ENCODE results near the gene NR6A1. TPM values are rescaled to one million over a fixed set of nuclear protein-coding genes. Genes with fewer than 3 reads are reported as not detected.

NR6A1 gene
- total RNA-seq, 1 donor from 2014 or later, result 4.0 TPM

- TF ChIP-seq, protein P1, sequence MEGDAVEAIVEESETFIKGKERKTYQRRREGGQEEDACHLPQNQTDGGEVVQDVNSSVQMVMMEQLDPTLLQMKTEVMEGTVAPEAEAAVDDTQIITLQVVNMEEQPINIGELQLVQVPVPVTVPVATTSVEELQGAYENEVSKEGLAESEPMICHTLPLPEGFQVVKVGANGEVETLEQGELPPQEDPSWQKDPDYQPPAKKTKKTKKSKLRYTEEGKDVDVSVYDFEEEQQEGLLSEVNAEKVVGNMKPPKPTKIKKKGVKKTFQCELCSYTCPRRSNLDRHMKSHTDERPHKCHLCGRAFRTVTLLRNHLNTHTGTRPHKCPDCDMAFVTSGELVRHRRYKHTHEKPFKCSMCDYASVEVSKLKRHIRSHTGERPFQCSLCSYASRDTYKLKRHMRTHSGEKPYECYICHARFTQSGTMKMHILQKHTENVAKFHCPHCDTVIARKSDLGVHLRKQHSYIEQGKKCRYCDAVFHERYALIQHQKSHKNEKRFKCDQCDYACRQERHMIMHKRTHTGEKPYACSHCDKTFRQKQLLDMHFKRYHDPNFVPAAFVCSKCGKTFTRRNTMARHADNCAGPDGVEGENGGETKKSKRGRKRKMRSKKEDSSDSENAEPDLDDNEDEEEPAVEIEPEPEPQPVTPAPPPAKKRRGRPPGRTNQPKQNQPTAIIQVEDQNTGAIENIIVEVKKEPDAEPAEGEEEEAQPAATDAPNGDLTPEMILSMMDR (IDR thresholded peaks at IDR 0.05), result no peak
- Histone ChIP-seq H3K4me3 (no peak overlapping the region), H3K27me3 (no peaks in the 10 kb centered on the region), H3K4me1 (no peaks in the 10 kb centered on the region), H3K9me3 (no peaks in the 10 kb centered on the region), H3K36me3 (no peaks in the 10 kb centered on the region), H3K27ac (no peak overlapping the region)
- no peak for ATAC-seq
- no peak for DNase-seq
- intact Hi-C loops (cut with DNase I), result no loop called here
These were observed 146.4 kb downstream of the NR6A1 start for GRCh38 chr9:124624735-124624992.

GRCh38 chr9:124623966-124624734 is 147.0 kb downstream of the NR6A1 start:
- TF ChIP-seq, protein P1 (IDR thresholded peaks at IDR 0.05), result no peak
- no peaks in the 10 kb centered on the region for H3K9me3 ChIP-seq
- H3K27me3 ChIP-seq, result no peaks in the 10 kb centered on the region
- no peak overlapping the region for H3K27ac ChIP-seq
- no peaks in the 10 kb centered on the region for H3K36me3 ChIP-seq
- H3K4me1 ChIP-seq, result no peaks in the 10 kb centered on the region
- intact Hi-C loops (cut with DNase I), result no loop called here
- DNase-seq (no peak), ATAC-seq (no peak)
- no peak overlapping the region for H3K4me3 ChIP-seq

GRCh38 chr9:124622882-124623281 is 148.2 kb downstream of the NR6A1 start:
- Histone ChIP-seq H3K27me3 (no peaks in the 10 kb centered on the region), H3K4me3 (no peak overlapping the region), H3K36me3 (no peaks in the 10 kb centered on the region), H3K9me3 (no peaks in the 10 kb centered on the region), H3K27ac (no peak overlapping the region), H3K4me1 (no peaks in the 10 kb centered on the region)
- DNase-seq (no peak), ATAC-seq (no peak)
- intact Hi-C loops (cut with DNase I), result no loop called here
- TF ChIP-seq, protein P1 (IDR thresholded peaks at IDR 0.05), result no peak

DNA sequence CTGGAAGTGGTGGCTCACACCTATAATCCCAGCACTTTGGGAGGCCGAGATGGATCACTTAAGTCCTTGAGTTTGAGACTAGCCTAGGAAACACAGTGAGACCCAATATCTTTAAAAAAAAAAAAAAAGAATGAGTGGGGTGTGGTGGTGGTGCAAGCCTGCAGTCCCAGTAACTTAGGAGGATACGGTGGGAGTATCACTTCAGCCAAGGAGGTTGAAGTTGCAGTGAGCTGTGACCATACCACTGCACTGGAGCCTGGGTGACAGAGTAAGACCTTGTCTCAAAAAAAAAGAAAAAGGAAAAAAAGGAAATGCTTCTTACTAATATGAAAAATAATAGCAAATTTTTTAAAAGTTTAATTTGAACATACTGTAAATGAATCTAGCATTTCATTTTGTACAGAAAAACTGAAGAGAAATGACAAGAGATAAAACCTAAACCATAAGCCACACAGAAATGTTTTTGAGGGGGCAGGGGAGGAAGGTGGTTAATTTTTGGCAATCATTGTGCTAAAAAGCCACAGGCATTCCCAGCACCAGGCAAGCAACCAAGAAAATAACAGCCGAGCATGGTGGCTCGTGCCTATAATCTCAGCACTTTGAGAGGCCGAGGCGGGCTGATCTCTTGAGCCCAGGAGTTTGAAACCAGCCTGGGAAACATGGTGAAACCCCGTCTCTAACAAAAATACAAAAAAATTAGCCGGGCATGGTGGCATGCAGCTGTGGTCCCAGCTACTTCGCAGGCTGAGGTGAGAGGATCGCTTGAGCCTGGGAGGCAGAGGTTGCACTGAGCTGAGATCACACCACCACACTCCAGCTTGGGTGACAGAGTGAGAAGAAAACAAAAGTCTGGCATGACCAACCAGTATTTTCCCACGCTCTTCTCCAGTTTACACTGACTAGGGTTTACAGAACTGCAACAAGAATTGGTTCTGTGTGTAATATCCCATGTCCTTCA is 149.5 kb downstream of the NR6A1 start:
- intact Hi-C loops (cut with DNase I), result no loop called here
- ATAC-seq, result no peak
- TF ChIP-seq, protein P1 (IDR thresholded peaks at IDR 0.05), result no peak
- Histone ChIP-seq H3K36me3 (no peaks in the 10 kb centered on the region), H3K27me3 (no peaks in the 10 kb centered on the region), H3K9me3 (no peaks in the 10 kb centered on the region), H3K27ac (no peak overlapping the region), H3K4me1 (no peaks in the 10 kb centered on the region), H3K4me3 (no peak overlapping the region)
- no peak for DNase-seq

DNA sequence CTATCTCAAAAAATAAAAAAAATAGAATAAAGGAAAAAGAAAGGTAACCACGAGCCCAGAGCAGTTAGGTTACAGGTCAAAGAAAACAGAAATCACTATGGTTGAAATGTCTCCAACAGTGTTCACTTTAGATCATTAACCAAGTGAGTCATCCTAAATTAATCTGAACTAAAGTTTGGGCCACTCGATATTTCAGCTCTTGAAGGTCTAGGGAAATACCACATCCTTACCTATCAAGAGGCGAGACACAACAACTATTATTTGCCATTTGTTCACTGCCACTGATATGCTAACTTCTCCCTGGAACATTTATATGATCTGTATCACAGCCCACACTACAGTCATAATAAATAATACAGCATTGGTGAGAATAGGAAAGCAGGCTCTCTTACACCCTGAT is 152.6 kb downstream of the NR6A1 start:
- H3K9me3 ChIP-seq, result no peaks in the 10 kb centered on the region
- DNase-seq (no peak), ATAC-seq (peak; percentile 64)
- H3K27me3 ChIP-seq, result no peaks in the 10 kb centered on the region
- no peaks in the 10 kb centered on the region for H3K4me1 ChIP-seq
- intact Hi-C loops (cut with DNase I), result loop anchor here (10.0 kb wide), 1 partner anchor 96 kb away; no protein-coding TSS in a partner anchor
- H3K36me3 ChIP-seq, result no peaks in the 10 kb centered on the region
- no peak overlapping the region for H3K27ac ChIP-seq
- TF ChIP-seq, protein P1 (IDR thresholded peaks at IDR 0.05), result no peak
- no peak overlapping the region for H3K4me3 ChIP-seq

All from upper lobe of right lung (tissue), 1 donor.